HG02678 (cell line): Measurements from ENCODE around the gene SLC4A7.
"Not testable (repeated sequence)": the region's sequence is repeated elsewhere in the genome, so short reads cannot be mapped to it uniquely, and the experiment has no call there.

Experiments
- ATAC-seq: cut with Tn5 transposase; IDR thresholded peaks from one replicate; pipeline ENCODE4 v1.9.1; 2021; ENCODE audit warnings: mild to moderate bottlenecking, moderate library complexity; ENCODE audit not compliant: unreplicated experiment

Gene SLC4A7

DNA sequence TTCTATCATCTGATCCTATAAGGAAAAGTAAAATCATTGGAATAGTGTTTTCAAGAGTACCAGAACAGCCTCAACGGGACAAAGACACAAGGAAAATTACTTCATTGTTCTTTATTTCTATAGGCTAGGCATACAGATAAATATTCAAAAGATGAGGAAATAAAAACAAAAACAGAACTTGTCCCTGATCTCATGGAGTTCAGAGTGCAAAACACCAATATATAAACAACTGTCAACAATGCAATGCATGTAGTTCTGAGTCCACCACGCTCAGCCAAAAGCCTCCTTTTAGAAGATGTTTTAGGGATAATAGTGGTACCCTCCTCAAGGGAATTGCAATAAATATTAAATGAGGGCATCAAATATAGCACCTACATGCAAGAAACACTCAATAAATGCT, 4.6 kb upstream of the SLC4A7 start:
- no peak for ATAC-seq

DNA sequence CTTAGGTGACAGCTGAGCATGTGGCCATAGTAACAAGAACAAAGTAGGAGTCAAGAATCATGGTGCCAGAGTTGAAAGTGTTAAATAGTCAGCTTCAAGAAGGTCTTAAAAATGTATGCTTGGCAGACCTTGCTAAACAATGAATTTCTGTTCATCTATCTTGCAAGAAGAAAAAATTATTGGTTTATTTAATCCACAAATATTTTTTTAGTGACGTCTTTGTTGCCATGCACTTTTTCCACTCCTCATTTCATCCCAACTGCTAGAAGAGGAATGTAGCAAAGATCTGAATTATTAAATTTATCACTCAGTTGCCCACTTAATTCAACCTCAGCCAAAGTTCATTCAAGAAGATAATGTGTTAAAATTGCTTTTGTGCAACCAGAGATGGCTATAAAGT, 3.2 kb upstream of the SLC4A7 start:
- no peak for ATAC-seq

GRCh38 chr3:27486336-27486735, 2.2 kb upstream of the SLC4A7 start:
- no peak for ATAC-seq

DNA sequence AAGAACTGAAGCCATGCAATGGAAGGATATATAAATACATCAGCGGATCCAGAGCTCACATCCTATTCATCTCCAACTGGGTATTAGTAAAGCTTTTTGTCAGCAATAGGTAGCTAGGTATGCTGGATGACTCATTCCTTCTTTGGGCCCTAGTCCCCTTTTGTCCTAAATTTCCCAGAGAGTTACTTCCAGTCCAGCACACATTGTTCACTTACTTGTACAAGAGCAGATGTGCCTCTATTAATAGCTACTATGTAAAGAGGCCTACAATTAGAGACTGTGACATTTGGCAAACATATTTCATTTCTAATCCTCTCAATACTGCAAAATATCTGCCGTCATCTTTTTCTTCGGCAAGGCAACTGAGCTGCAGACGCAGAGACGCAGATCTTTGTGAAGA, 1.7 kb upstream of the SLC4A7 start:
- ATAC-seq = no peak

DNA sequence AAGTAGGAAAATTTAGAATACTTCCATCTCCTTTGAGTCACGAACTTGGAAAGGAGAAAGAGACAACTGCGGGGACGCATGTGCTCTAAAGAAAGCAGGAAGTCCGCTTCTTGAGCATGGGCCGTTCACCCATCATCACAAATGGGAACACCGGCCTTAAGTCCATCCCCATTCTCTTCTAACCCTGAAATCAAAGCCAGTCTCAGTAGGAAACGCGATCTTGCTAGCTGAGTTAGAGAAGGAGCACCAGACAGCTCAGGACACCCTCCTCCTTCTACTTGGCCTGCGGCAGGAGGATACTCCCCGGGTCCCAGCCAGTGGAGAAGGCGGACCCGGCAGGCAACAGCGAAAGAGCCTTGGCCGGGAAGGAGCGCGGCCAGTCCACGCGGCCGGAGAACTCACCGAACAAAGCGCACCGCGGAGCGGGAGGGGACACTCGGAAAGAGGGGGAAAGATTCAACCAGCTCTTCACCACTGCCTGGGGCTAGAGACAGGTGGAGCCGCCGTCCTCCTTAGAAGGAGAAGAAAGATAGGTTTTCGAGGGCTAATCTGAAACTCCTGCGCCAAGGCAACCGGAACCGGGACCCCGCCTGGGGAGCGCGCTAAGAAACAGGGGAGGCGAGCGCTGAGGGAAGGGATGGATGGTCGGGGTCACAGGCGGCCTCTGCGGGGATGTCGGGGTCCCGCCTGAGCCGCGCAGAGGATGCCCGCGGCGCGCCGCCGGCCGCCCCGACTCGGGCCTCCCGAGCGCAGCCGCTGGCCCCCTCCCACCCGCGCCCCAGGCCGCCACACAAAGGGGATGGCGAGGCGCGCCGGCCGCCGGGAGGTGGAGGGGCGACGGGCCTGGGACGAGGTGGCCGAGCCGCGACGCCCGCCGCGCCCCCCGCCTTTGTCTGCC, 818 bp downstream of the SLC4A7 start:
- peak; percentile 15 for ATAC-seq

- ATAC-seq = no peak
Measured at GRCh38 chr3:27479806-27480543, 4.2 kb downstream of the SLC4A7 start.

DNA sequence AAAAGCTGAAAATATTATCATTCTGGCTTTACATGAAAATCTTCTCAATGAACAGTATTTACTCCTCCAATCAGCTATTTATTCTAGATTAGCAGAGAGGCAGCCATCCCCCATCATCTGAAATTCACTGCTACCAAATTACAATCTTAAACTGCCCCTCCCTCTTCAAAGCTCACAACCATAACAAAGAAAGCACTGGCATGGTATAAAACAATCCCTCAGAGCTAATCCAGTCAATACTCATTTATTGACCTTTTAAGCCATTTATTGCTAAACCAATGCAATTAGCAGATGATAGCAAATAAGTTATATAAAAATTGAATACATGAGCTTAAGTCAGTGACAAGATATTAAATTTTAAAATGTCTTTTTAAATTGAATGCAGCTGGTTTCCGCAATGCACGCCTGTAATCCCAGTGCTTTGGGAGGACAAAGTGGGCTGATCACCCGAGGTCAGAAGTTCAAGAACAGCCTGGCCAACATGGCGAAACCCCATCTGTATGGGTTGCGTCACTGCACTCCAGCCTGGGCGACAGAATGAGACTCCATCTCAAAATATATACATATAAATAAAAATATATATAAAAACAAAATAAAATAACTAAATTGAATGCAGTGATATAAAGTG, 12.1 kb downstream of the SLC4A7 start:
- no peak for ATAC-seq

- no peak for ATAC-seq
Measured at GRCh38 chr3:27468283-27468886, 15.8 kb downstream of the SLC4A7 start.

DNA sequence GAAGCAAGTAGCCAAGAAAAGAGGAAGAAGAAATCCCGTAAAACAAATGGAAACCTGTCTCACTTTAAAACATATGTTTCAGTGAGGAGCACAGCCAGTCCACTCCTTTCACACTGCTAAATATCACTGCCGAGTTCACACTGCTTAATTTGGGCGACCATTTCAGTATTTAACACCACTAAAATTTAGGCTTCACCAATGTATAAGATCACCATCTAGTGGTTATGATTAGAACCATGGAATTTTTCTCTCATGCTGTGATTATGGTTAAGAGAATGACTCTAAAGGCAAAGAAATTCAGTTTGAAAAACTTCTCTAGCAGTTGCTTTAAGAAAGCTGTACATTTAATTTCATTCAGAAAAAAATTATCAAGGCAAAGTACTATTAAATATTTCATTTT, 16.6 kb downstream of the SLC4A7 start:
- ATAC-seq = peak; percentile 90

GRCh38 chr3:27464646-27465045, 19.5 kb downstream of the SLC4A7 start:
- ATAC-seq = no peak

- ATAC-seq = no peak
Measured at GRCh38 chr3:27462228-27462627, 22.0 kb downstream of the SLC4A7 start.

- ATAC-seq = no peak
Measured at GRCh38 chr3:27458929-27459328, 25.3 kb downstream of the SLC4A7 start.

GRCh38 chr3:27456554-27456953, 27.6 kb downstream of the SLC4A7 start:
- ATAC-seq = no peak

- peak; percentile 65 for ATAC-seq
Measured at GRCh38 chr3:27454914-27455313, 29.3 kb downstream of the SLC4A7 start.

GRCh38 chr3:27454461-27454860, 29.7 kb downstream of the SLC4A7 start:
- no peak for ATAC-seq

GRCh38 chr3:27452368-27453090, 31.7 kb downstream of the SLC4A7 start:
- ATAC-seq = no peak

- ATAC-seq = no peak
Measured at GRCh38 chr3:27451842-27452241, 32.3 kb downstream of the SLC4A7 start.

- ATAC-seq = no peak
Measured at GRCh38 chr3:27451251-27451650, 32.9 kb downstream of the SLC4A7 start.

GRCh38 chr3:27449530-27450150, 34.5 kb downstream of the SLC4A7 start:
- no peak for ATAC-seq

GRCh38 chr3:27442995-27443394, 41.2 kb downstream of the SLC4A7 start:
- not testable (repeated sequence) for ATAC-seq
